22Rv1 (cell line): Measurements from ENCODE around the gene NUTM2E.
"Not testable (repeated sequence)": the region's sequence is repeated elsewhere in the genome, so short reads cannot be mapped to it uniquely, and the experiment has no call there.

Experiments
- ZFX ChIP-seq: fragments of 450-650 bp; IDR thresholded peaks from 2 replicates; pipeline ENCODE4 v1.6.1; 2017; ENCODE audit warnings: antibody characterized with exemption, borderline replicate concordance
- TF ChIP-seq, protein P1 (sequence below): fragments of 450-650 bp; IDR thresholded peaks from 2 replicates; pipeline ENCODE4 v1.5.1; 2017; ENCODE audit warnings: mild to moderate bottlenecking

DNA sequence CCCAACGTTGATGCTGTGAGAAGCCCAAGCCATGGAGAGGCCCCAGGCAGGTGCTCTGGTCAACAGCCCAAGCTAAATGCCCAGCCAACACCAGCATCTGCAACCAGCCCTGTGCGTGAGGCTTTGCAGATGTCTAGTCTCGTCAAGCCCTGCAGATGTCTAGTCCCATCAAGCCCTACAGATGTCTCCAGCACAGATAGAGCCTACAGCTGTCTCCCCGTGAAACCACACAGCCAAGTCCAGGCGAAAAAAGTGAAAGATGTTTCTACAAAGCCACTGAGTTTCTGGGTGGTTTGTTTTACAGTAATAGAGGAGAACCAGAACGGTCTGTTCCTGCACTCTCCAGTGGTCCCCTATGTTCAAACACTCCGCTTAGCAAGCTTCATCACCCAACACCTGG, 41.5 kb downstream of the NUTM2E start:
- TF ChIP-seq, protein P1, sequence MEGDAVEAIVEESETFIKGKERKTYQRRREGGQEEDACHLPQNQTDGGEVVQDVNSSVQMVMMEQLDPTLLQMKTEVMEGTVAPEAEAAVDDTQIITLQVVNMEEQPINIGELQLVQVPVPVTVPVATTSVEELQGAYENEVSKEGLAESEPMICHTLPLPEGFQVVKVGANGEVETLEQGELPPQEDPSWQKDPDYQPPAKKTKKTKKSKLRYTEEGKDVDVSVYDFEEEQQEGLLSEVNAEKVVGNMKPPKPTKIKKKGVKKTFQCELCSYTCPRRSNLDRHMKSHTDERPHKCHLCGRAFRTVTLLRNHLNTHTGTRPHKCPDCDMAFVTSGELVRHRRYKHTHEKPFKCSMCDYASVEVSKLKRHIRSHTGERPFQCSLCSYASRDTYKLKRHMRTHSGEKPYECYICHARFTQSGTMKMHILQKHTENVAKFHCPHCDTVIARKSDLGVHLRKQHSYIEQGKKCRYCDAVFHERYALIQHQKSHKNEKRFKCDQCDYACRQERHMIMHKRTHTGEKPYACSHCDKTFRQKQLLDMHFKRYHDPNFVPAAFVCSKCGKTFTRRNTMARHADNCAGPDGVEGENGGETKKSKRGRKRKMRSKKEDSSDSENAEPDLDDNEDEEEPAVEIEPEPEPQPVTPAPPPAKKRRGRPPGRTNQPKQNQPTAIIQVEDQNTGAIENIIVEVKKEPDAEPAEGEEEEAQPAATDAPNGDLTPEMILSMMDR = not testable (repeated sequence)
- TF ChIP-seq ZFX = not testable (repeated sequence)
